IMR-90 (cell line): ENCODE measurements around the gene RIMBP2. TPM values are rescaled to one million over a fixed set of nuclear protein-coding genes. Genes with fewer than 3 reads are reported as not detected.

Source experiments
- ATAC-seq: fragments of 200-7000 bp; cut with Tn5 transposase; 2 replicates; pipeline ENCODE4 v1.9.1; 2020; ENCODE audit warnings: low read depth, mild to moderate bottlenecking, moderate library complexity
- BruUV-seq: library from RNA; stranded (reverse); fragments of 400-500 nt; replicated peaks from 2 replicates; lab custom pipeline; 2021; lab: Mats Ljungman, UMichigan
- CTCF ChIA-PET: fragments of 300-600 bp; formaldehyde crosslinking; extraction: SDS; loops from one replicate; lab custom pipeline; 2021; ENCODE audit warnings: antibody characterized with exemption; lab: Yijun Ruan, JAX
- POLR2A ChIA-PET: fragments of 300-600 bp; sonication (Branson Sonifier 250); formaldehyde crosslinking; loops from one replicate; lab custom pipeline; 2022; ENCODE audit warnings: antibody characterized with exemption; ENCODE audit not compliant: unreplicated experiment; lab: Charles Lee
- DNase-seq: peaks from one replicate; pipeline ENCODE4 v3.0.0; 2013
- H2AFZ ChIP-seq: replicated peaks from 2 replicates; pipeline ENCODE3; 2013; ENCODE audit warnings: low read length, mild to moderate bottlenecking; ENCODE audit not compliant: poor library complexity
- H2AK5ac ChIP-seq: 2 replicates; pipeline ENCODE4 v1.6.1; 2013; ENCODE audit warnings: low read depth, low read length, inconsistent platforms
- H2AK9ac ChIP-seq: replicated peaks from 2 replicates; pipeline ENCODE3; 2013; ENCODE audit warnings: mild to moderate bottlenecking, low read depth, low read length, moderate library complexity; ENCODE audit not compliant: poor library complexity
- H2BK120ac ChIP-seq: 2 replicates; pipeline ENCODE4 v1.6.1; 2013; ENCODE audit warnings: low read depth, low read length, inconsistent platforms
- H2BK15ac ChIP-seq: 3 replicates; pipeline ENCODE4 v1.6.1; 2013; ENCODE audit warnings: low read depth, low read length, inconsistent platforms
- H2BK20ac ChIP-seq: 2 replicates; pipeline ENCODE4 v1.6.1; 2013; ENCODE audit warnings: low read depth, mild to moderate bottlenecking, inconsistent platforms, low read length, moderate library complexity
- H2BK5ac ChIP-seq: 2 replicates; pipeline ENCODE4 v1.6.1; 2013; ENCODE audit warnings: mild to moderate bottlenecking, low read depth, low read length, inconsistent platforms; ENCODE audit not compliant: poor library complexity, severe bottlenecking
- H3K14ac ChIP-seq: replicated peaks from 2 replicates; pipeline ENCODE4 v1.6.1; 2013; ENCODE audit warnings: low read depth, low read length, inconsistent platforms
- H3K18ac ChIP-seq: 2 replicates; pipeline ENCODE4 v1.6.1; 2013; ENCODE audit warnings: low read depth, low read length, control low read depth
- H3K23ac ChIP-seq: 2 replicates; pipeline ENCODE4 v1.6.1; 2013; ENCODE audit warnings: low read depth, low read length, inconsistent platforms
- H3K27ac ChIP-seq: 2 replicates; pipeline ENCODE4 v1.5.1; 2013; ENCODE audit warnings: mild to moderate bottlenecking, control low read depth, low read length; ENCODE audit not compliant: insufficient read depth
- H3K27me3 ChIP-seq: 2 replicates; pipeline ENCODE4 v1.6.1; 2013; ENCODE audit warnings: low read length; ENCODE audit not compliant: control insufficient read depth, insufficient read depth
- H3K36me3 ChIP-seq: 2 replicates; pipeline ENCODE4 v1.6.1; 2013; ENCODE audit warnings: low read length, mixed read lengths; ENCODE audit not compliant: control insufficient read depth, insufficient read depth
- H3K4ac ChIP-seq: 2 replicates; pipeline ENCODE4 v1.6.1; 2013; ENCODE audit warnings: low read depth, low read length, inconsistent platforms
- H3K4me1 ChIP-seq: 2 replicates; pipeline ENCODE4 v1.6.1; 2013; ENCODE audit warnings: low read length, mixed read lengths; ENCODE audit not compliant: control insufficient read depth, insufficient read depth
- H3K4me2 ChIP-seq: 2 replicates; pipeline ENCODE4 v1.6.1; 2013; ENCODE audit warnings: low read depth, mild to moderate bottlenecking, control low read depth, low read length, moderate library complexity
- H3K4me3 ChIP-seq: 2 replicates; pipeline ENCODE4 v1.5.1; 2013; ENCODE audit warnings: low read depth, mild to moderate bottlenecking, control low read depth, low read length, moderate library complexity; ENCODE audit not compliant: insufficient read depth
- H3K56ac ChIP-seq: 2 replicates; pipeline ENCODE4 v1.6.1; 2013; ENCODE audit warnings: low read length, inconsistent platforms; ENCODE audit not compliant: insufficient read depth; ENCODE audit errors: extremely low read depth
- H3K79me1 ChIP-seq, 2 experiments: 2 replicates each; pipeline ENCODE4 v1.6.1; 2013; ENCODE audit warnings: low read length in 2 of 2, inconsistent platforms in 1 of 2, low read depth in 1 of 2
- H3K9ac ChIP-seq: 2 replicates; pipeline ENCODE4 v1.6.1; 2013; ENCODE audit warnings: low read depth, low read length, control low read depth
- H3K9me1 ChIP-seq: 2 replicates; pipeline ENCODE4 v1.6.1; 2013; ENCODE audit warnings: low read length, inconsistent platforms; ENCODE audit not compliant: insufficient read depth
- H3K9me3 ChIP-seq: 2 replicates; pipeline ENCODE4 v1.6.1; 2013; ENCODE audit warnings: low read length; ENCODE audit not compliant: control insufficient read depth, insufficient read depth
- H4K20me1 ChIP-seq: 2 replicates; pipeline ENCODE4 v1.6.1; 2013; ENCODE audit warnings: low read length, inconsistent platforms; ENCODE audit not compliant: insufficient read depth
- H4K5ac ChIP-seq: 2 replicates; pipeline ENCODE4 v1.6.1; 2013; ENCODE audit warnings: mild to moderate bottlenecking, low read depth, low read length, control low read depth
- H4K8ac ChIP-seq, 2 experiments: 2 replicates each; pipeline ENCODE4 v1.6.1; 2013; ENCODE audit warnings: low read depth in 2 of 2, low read length in 2 of 2, control low read depth in 1 of 2, inconsistent platforms in 1 of 2
- H4K91ac ChIP-seq: 2 replicates; pipeline ENCODE4 v1.6.1; 2013; ENCODE audit warnings: low read depth, low read length, inconsistent platforms; ENCODE audit not compliant: insufficient read depth
- BHLHE40 ChIP-seq: fragments of 150-350 bp; IDR thresholded peaks from 2 replicates; pipeline ENCODE4 v1.6.1; 2016; ENCODE audit warnings: mild to moderate bottlenecking, low read depth, low read length
- FOS ChIP-seq: fragments of 150-350 bp; IDR thresholded peaks from 2 replicates; pipeline ENCODE4 v1.6.1; 2016; ENCODE audit warnings: low read depth, low read length
- MXI1 ChIP-seq: IDR thresholded peaks from 2 replicates; pipeline ENCODE4 v1.6.1; 2012; ENCODE audit warnings: low read depth, mild to moderate bottlenecking, low read length, moderate library complexity, borderline replicate concordance
- NFE2L2 ChIP-seq: fragments of 150-350 bp; IDR thresholded peaks from 2 replicates; pipeline ENCODE4 v1.6.1; 2016; ENCODE audit warnings: low read depth, mild to moderate bottlenecking, low read length
- RAD21 ChIP-seq: IDR thresholded peaks from 2 replicates; pipeline ENCODE4 v1.6.1; 2012; ENCODE audit warnings: low read length, improper control_type of control experiment
- RCOR1 ChIP-seq: IDR thresholded peaks from 2 replicates; pipeline ENCODE4 v1.6.1; 2012; ENCODE audit warnings: mild to moderate bottlenecking, low read length, improper control_type of control experiment; ENCODE audit not compliant: insufficient replicate concordance
- SMC3 ChIP-seq: fragments of 150-350 bp; IDR thresholded peaks from 2 replicates; pipeline ENCODE4 v1.6.1; 2016; ENCODE audit warnings: low read depth, mild to moderate bottlenecking, antibody characterized with exemption, low read length, moderate library complexity
- USF2 ChIP-seq: fragments of 150-350 bp; IDR thresholded peaks from 2 replicates; pipeline ENCODE4 v1.6.1; 2017; ENCODE audit warnings: mild to moderate bottlenecking, antibody characterized with exemption, low read length, low read depth
- WGBS, 2 experiments: methylation state at CpG; one replicate each; pipeline versions ENCODE4 v1.1.5 to v1.1.7; 2013; ENCODE audit warnings: missing lambda C conversion rate in 2 of 2; ENCODE audit not compliant: insufficient read length in 1 of 2; ENCODE audit errors: extremely low coverage in 2 of 2; 5-methylcytosine and 5-hydroxymethylcytosine counted together
- dilution Hi-C: fragments of 300-500 bp; cut with HindIII; formaldehyde crosslinking; loops from one replicate; pipeline ENCODE4 v1.14.3; 2018; ENCODE audit warnings: low sequenced_read_pairs; ENCODE audit not compliant: unreplicated experiment
- in situ Hi-C: fragments of 300-500 bp; cut with MboI; formaldehyde crosslinking; loops from 3 replicates; pipeline ENCODE4 v1.14.3; 2019; ENCODE audit warnings: low sequenced_read_pairs, inconsistent platforms, mixed read lengths
- intact Hi-C: fragments of 100-400 bp; cut with micrococcal nuclease; formaldehyde crosslinking; loops from 2 replicates; pipeline ENCODE4 v1.10.0; 2022
- polyA plus RNA-seq, 3 experiments: library from polyadenylated mRNA; depleted of rRNA; stranded (reverse); fragments of >200 nt; gene quantifications; 2 replicates each; pipeline ENCODE4 v1.2.3, GENCODE V29; 2012; ENCODE audit warnings: low replicate concordance in 1 of 3
- total RNA-seq: library from RNA; depleted of rRNA; stranded (reverse); fragments of >200 nt; gene quantifications from 2 replicates; pipeline ENCODE4 v1.2.3, GENCODE V29; 2012
- TF ChIP-seq, protein P1 (sequence below): conservative IDR thresholded peaks from 2 replicates; pipeline ENCODE4 v1.5.1; 2012; ENCODE audit warnings: mild to moderate bottlenecking, low read depth, low read length, improper control_type of control experiment

The RIMBP2 gene
- total and polyA plus RNA-seq, 2 of the 4 experiments (the other 2 are of a cell fraction) = not detected

GRCh38 chr12:130664252-130664651 lies 51.8 kb downstream of the RIMBP2 start:
- H3K36me3 ChIP-seq = no peaks in the 10 kb centered on the region
- WGBS, 2 experiments = 89% methylated on average over 12 of the region's 20 CpGs; no CpG with 5 or more reads in 1 of the 2 experiments
- H2BK120ac ChIP-seq = no peak overlapping the region
- no peak for TF ChIP-seq BHLHE40
- no peak for TF ChIP-seq FOS
- TF ChIP-seq RAD21 = no peak
- TF ChIP-seq NFE2L2 = no peak
- TF ChIP-seq RCOR1 = no peak
- no peak for TF ChIP-seq SMC3
- TF ChIP-seq, protein P1, sequence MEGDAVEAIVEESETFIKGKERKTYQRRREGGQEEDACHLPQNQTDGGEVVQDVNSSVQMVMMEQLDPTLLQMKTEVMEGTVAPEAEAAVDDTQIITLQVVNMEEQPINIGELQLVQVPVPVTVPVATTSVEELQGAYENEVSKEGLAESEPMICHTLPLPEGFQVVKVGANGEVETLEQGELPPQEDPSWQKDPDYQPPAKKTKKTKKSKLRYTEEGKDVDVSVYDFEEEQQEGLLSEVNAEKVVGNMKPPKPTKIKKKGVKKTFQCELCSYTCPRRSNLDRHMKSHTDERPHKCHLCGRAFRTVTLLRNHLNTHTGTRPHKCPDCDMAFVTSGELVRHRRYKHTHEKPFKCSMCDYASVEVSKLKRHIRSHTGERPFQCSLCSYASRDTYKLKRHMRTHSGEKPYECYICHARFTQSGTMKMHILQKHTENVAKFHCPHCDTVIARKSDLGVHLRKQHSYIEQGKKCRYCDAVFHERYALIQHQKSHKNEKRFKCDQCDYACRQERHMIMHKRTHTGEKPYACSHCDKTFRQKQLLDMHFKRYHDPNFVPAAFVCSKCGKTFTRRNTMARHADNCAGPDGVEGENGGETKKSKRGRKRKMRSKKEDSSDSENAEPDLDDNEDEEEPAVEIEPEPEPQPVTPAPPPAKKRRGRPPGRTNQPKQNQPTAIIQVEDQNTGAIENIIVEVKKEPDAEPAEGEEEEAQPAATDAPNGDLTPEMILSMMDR = no peak
- no peak for TF ChIP-seq USF2
- no peak for TF ChIP-seq MXI1
- dilution Hi-C loops (no loop called here), intact Hi-C loops (no loop called here), in situ Hi-C loops (no loop called here)
- H3K79me1 ChIP-seq = no peaks in the 10 kb centered on the region
- H2BK15ac ChIP-seq = no peak overlapping the region
- no peak overlapping the region for H3K4ac ChIP-seq
- no peak overlapping the region for H4K91ac ChIP-seq
- H3K9ac ChIP-seq = no peak overlapping the region
- no peak overlapping the region for H2AK5ac ChIP-seq
- no peak overlapping the region for H2BK5ac ChIP-seq
- no peak overlapping the region for H2AFZ ChIP-seq
- BruUV-seq = no TSS peak
- H3K9me3 ChIP-seq = peaks cover 37% of the 10 kb centered on the region
- no peak overlapping the region for H3K27ac ChIP-seq
- no peaks in the 10 kb centered on the region for H3K9me1 ChIP-seq
- H3K27me3 ChIP-seq = no peaks in the 10 kb centered on the region
- H2BK20ac ChIP-seq = no peak overlapping the region
- H2AK9ac ChIP-seq = no peak overlapping the region
- no peak for DNase-seq
- no peak overlapping the region for H3K4me2 ChIP-seq
- CTCF ChIA-PET = no interaction called here
- POLR2A ChIA-PET = no interaction called here
- no peaks in the 10 kb centered on the region for H3K4me1 ChIP-seq
- H3K4me3 ChIP-seq = no peak overlapping the region
- no peak overlapping the region for H4K5ac ChIP-seq
- no peak overlapping the region for H3K23ac ChIP-seq
- no peak overlapping the region for H3K14ac ChIP-seq
- no peak for ATAC-seq
- H3K56ac ChIP-seq = no peak overlapping the region
- no peaks in the 10 kb centered on the region for H4K20me1 ChIP-seq
- H3K18ac ChIP-seq = no peak overlapping the region
- H4K8ac ChIP-seq = no peak overlapping the region
